Measurements from ENCODE around the gene UBASH3A.

Gene UBASH3A

GRCh38 chr21:42387843-42388340, 15.8 kb upstream of the UBASH3A start:
- TF ChIP-seq CTCF (IDR thresholded peaks at IDR 0.05; ENCODE audit: control insufficient read depth, insufficient read depth, low read depth, low read length, missing control alignments): no peak
- H3K4me3 ChIP-seq (ENCODE audit: control insufficient read depth, low read depth, low read length): no peak overlapping the region
- no peak for DNase-seq (ENCODE audit: low read depth)

- no peak for TF ChIP-seq CTCF (IDR thresholded peaks at IDR 0.05; ENCODE audit: control insufficient read depth, insufficient read depth, low read depth, low read length, missing control alignments)
Measured at GRCh38 chr21:42388740-42389448, 14.8 kb upstream of the UBASH3A start.

GRCh38 chr21:42389449-42389835, 14.3 kb upstream of the UBASH3A start:
- TF ChIP-seq CTCF (IDR thresholded peaks at IDR 0.05; ENCODE audit: control insufficient read depth, insufficient read depth, low read depth, low read length, missing control alignments): no peak
- H3K4me3 ChIP-seq (ENCODE audit: control insufficient read depth, low read depth, low read length): no peak overlapping the region

More at GRCh38 chr21:42388740-42389448, 14.8 kb upstream of the UBASH3A start:
- no peak overlapping the region for H3K4me3 ChIP-seq (ENCODE audit: control insufficient read depth, low read depth, low read length)
- no peak for DNase-seq (ENCODE audit: low read depth)

GRCh38 chr21:42390193-42390592, 13.5 kb upstream of the UBASH3A start:
- no peak overlapping the region for H3K4me3 ChIP-seq (ENCODE audit: control insufficient read depth, low read depth, low read length)
- DNase-seq (ENCODE audit: low read depth): no peak
- TF ChIP-seq CTCF (IDR thresholded peaks at IDR 0.05; ENCODE audit: control insufficient read depth, insufficient read depth, low read depth, low read length, missing control alignments): no peak

More at GRCh38 chr21:42389449-42389835, 14.3 kb upstream of the UBASH3A start:
- DNase-seq (ENCODE audit: low read depth): no peak

GRCh38 chr21:42390696-42391095, 13.0 kb upstream of the UBASH3A start:
- no peak for TF ChIP-seq CTCF (IDR thresholded peaks at IDR 0.05; ENCODE audit: control insufficient read depth, insufficient read depth, low read depth, low read length, missing control alignments)
- no peak overlapping the region for H3K4me3 ChIP-seq (ENCODE audit: control insufficient read depth, low read depth, low read length)
- DNase-seq (ENCODE audit: low read depth): no peak

- DNase-seq (ENCODE audit: low read depth): no peak
- no peak for TF ChIP-seq CTCF (IDR thresholded peaks at IDR 0.05; ENCODE audit: control insufficient read depth, insufficient read depth, low read depth, low read length, missing control alignments)
Measured at GRCh38 chr21:42391297-42391696, 12.4 kb upstream of the UBASH3A start.

More at GRCh38 chr21:42391297-42391696, 12.4 kb upstream of the UBASH3A start:
- no peak overlapping the region for H3K4me3 ChIP-seq (ENCODE audit: control insufficient read depth, low read depth, low read length)
